ENCODE measurements around the gene DRC1. TPM values are rescaled to one million over a fixed set of nuclear protein-coding genes. Genes with fewer than 3 reads are reported as not detected.

DRC1 gene
- total RNA-seq, 1 donor from 2014 or later, result not detected

DNA sequence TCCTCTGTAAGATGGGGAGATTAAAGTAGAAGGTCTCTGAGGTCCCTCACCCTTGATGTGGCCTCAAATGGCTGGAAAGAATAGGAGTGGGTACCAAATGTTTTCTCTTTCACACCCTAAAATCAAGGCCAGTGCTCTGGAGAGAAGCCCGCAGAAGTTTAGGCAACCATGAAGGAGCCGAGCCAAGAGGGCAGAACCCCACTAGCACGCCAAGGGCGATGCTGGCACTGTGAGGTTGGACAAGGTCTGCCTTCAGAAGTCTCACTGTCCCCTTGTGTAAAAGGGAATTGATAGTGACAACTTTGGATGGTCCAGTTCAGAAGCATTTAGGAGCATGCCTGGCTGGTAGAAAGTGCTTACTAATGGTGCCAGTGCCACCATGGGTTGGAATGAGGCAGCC is 92.5 kb downstream of the DRC1 start:
- Histone ChIP-seq H3K36me3 (no peaks in the 10 kb centered on the region), H3K4me1 (no peaks in the 10 kb centered on the region), H3K4me3 (no peak overlapping the region), H3K27ac (no peak overlapping the region), H3K27me3 (no peaks in the 10 kb centered on the region), H3K9me3 (no peaks in the 10 kb centered on the region)
- no peak for TF ChIP-seq POLR2A (IDR thresholded peaks at IDR 0.05)
- TF ChIP-seq, protein P1, sequence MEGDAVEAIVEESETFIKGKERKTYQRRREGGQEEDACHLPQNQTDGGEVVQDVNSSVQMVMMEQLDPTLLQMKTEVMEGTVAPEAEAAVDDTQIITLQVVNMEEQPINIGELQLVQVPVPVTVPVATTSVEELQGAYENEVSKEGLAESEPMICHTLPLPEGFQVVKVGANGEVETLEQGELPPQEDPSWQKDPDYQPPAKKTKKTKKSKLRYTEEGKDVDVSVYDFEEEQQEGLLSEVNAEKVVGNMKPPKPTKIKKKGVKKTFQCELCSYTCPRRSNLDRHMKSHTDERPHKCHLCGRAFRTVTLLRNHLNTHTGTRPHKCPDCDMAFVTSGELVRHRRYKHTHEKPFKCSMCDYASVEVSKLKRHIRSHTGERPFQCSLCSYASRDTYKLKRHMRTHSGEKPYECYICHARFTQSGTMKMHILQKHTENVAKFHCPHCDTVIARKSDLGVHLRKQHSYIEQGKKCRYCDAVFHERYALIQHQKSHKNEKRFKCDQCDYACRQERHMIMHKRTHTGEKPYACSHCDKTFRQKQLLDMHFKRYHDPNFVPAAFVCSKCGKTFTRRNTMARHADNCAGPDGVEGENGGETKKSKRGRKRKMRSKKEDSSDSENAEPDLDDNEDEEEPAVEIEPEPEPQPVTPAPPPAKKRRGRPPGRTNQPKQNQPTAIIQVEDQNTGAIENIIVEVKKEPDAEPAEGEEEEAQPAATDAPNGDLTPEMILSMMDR (IDR thresholded peaks at IDR 0.05), result no peak
- no peak for TF ChIP-seq POLR2AphosphoS5 (IDR thresholded peaks at IDR 0.05; ENCODE audit: insufficient read depth in 1 of 2, low read depth in 1 of 2)
- intact Hi-C loops (cut with DNase I), result no loop called here
- no peak for DNase-seq (ENCODE audit: extremely low spot score in 2 of 2)

DNA sequence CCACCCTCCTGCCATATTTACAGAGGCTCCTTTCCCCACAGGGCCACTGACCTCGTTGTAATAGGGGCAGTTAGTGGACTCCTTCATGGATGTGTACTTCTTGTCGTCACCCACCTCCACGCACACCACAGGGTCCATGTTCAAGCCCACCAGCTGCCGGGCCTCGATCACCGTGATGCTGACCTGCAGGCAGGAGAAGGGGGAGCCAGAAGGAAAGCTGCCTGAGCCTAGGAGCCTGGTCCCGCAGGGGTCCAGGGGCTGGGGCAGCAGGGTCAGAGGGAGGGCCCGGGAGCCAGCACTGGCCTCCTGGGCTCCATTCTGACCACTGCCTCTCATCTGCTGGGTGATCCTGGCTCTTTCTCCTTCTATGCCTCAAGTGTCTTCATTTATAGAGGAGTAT is 93.2 kb downstream of the DRC1 start:
- H3K4me3 ChIP-seq, result no peak overlapping the region
- DNase-seq (ENCODE audit: extremely low spot score in 2 of 2), result no peak
- TF ChIP-seq POLR2A (IDR thresholded peaks at IDR 0.05), result no peak
- TF ChIP-seq POLR2AphosphoS5 (IDR thresholded peaks at IDR 0.05; ENCODE audit: insufficient read depth in 1 of 2, low read depth in 1 of 2), result no peak
- TF ChIP-seq, protein P1 (IDR thresholded peaks at IDR 0.05), result no peak
- intact Hi-C loops (cut with DNase I), result no loop called here
- H3K9me3 ChIP-seq, result no peaks in the 10 kb centered on the region
- H3K4me1 ChIP-seq, result no peaks in the 10 kb centered on the region
- H3K27ac ChIP-seq, result no peak overlapping the region
- no peaks in the 10 kb centered on the region for H3K36me3 ChIP-seq
- H3K27me3 ChIP-seq, result no peaks in the 10 kb centered on the region

DNA sequence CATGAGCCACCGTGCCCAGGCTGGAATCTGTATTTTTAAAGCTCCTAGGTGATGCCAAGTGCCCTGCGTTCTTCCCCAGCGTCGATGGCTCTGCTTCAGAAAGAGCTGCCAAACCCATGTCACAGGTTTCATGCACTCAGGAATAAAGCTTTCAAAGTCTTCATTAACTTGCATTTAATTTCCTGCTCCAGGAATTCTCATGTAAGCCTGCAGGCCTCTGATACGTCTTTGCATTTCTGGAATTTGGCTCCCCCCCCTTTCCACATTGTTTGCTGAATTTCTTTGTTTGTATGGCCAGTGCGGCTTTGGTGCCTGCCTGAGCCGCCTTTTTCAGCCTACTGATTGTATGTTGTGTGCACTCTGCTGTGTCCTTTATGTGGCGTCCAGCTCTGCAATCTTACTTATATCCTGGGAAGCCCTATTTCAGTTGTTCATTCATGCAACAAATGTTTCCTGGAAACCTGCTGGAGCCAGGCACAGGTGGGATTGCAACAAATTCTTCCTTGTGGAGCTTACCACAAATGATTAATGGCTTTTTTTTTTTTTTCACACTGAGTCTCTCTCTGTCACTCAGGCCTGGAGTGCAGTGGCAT is 94.1 kb downstream of the DRC1 start:
- no peak overlapping the region for H3K27ac ChIP-seq
- DNase-seq (ENCODE audit: extremely low spot score in 2 of 2), result no peak
- no peaks in the 10 kb centered on the region for H3K36me3 ChIP-seq
- H3K27me3 ChIP-seq, result no peaks in the 10 kb centered on the region
- intact Hi-C loops (cut with DNase I), result no loop called here
- H3K4me1 ChIP-seq, result no peaks in the 10 kb centered on the region
- TF ChIP-seq POLR2A (IDR thresholded peaks at IDR 0.05), result no peak
- TF ChIP-seq, protein P1 (IDR thresholded peaks at IDR 0.05), result no peak
- TF ChIP-seq POLR2AphosphoS5 (IDR thresholded peaks at IDR 0.05; ENCODE audit: insufficient read depth in 1 of 2, low read depth in 1 of 2), result no peak
- H3K9me3 ChIP-seq, result no peaks in the 10 kb centered on the region
- no peak overlapping the region for H3K4me3 ChIP-seq

DNA sequence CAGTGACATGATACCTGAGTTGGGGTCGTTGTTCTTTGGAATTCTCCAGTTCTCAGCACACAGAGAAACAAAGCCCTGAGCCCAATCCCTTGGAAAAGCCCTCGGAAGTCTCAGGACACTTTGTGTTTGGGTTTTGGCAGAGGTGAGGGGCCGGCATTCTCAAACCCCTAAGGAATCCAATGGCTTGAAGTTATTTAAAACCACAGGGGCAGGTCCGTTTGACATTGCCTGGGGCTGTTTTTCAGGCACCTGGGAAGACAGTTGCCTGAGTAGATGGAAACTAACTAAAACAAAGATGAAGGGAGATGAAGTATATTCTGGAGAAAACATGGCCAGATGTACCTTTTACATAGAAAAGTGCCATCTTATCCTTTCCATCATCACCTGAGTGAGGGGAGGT is 98.7 kb downstream of the DRC1 start:
- H3K4me3 ChIP-seq, result no peak overlapping the region
- H3K4me1 ChIP-seq, result peaks cover 10% of the 10 kb centered on the region
- no peak overlapping the region for H3K27ac ChIP-seq
- H3K36me3 ChIP-seq, result no peaks in the 10 kb centered on the region
- no peak for DNase-seq (ENCODE audit: extremely low spot score in 2 of 2)
- intact Hi-C loops (cut with DNase I), result no loop called here
- H3K9me3 ChIP-seq, result no peaks in the 10 kb centered on the region
- H3K27me3 ChIP-seq, result no peaks in the 10 kb centered on the region
- TF ChIP-seq POLR2A (IDR thresholded peaks at IDR 0.05), result no peak
- TF ChIP-seq POLR2AphosphoS5 (IDR thresholded peaks at IDR 0.05; ENCODE audit: insufficient read depth in 1 of 2, low read depth in 1 of 2), result no peak

DNA sequence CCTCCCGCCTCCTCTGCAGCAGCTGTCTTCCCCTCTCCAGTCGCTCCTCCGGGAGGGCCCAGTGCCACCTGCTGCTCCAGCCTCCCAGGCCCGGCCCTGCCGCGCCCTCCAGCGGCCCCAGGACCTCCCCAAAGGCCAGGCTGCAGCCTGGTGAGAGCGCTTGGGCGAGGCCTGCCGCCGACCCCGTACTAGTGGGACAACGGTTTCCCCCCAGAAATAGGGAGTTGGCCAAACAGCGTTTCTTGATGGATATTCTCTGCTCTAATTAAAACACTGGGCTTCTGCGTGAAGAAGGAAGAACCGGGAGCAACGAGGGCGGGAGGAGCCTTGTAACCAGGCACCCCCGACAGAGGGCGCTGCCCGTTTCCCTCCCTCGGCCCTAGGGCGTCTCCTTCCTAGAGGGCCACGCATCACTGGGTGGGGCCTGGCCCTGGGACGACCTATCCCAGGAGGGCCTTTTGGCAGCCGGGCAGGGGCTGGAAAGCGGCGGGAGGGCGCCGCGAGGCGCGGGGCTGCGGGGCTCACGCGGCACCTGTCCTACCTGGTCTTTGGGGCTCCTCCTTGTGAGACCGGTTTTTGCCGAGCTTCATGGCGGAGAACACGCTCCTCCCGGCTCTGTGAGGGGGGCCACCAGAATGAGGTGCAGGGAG is 101.6 kb downstream of the DRC1 start:
- Histone ChIP-seq H3K27ac (no peak overlapping the region), H3K4me1 (peaks cover 10% of the 10 kb centered on the region), H3K27me3 (no peaks in the 10 kb centered on the region), H3K36me3 (no peaks in the 10 kb centered on the region), H3K9me3 (no peaks in the 10 kb centered on the region), H3K4me3 (peak overlapping the region; percentile 31 to 45)
- intact Hi-C loops (cut with DNase I), result no loop called here
- DNase-seq (ENCODE audit: extremely low spot score in 2 of 2), result no peak
- TF ChIP-seq POLR2AphosphoS5 (IDR thresholded peaks at IDR 0.05; ENCODE audit: insufficient read depth in 1 of 2, low read depth in 1 of 2), result no peak
- TF ChIP-seq POLR2A (IDR thresholded peaks at IDR 0.05), result no peak
- TF ChIP-seq, protein P1 (IDR thresholded peaks at IDR 0.05), result peak; percentile 25 to 68 (median 51)

Measured in vagina (tissue), 2 donors.